Measurements from ENCODE around the gene LIPE.
A peak's percentile ranks its signal among the peaks of the same experiment; 100 is the strongest.

Gene LIPE

GRCh38 chr19:42375415-42376176 is 51.6 kb downstream of the LIPE start:
- no peak for DNase-seq

GRCh38 chr19:42374826-42375376 is 52.3 kb downstream of the LIPE start:
- no peak for DNase-seq

- DNase-seq: no peak
These were observed 56.5 kb downstream of the LIPE start for GRCh38 chr19:42370626-42371175.

GRCh38 chr19:42370068-42370520 is 57.1 kb downstream of the LIPE start:
- DNase-seq: no peak

GRCh38 chr19:42369433-42370067 is 57.6 kb downstream of the LIPE start:
- DNase-seq: no peak

- no peak for DNase-seq
These were observed 58.4 kb downstream of the LIPE start for GRCh38 chr19:42368765-42369164.

- no peak for DNase-seq
These were observed 58.8 kb downstream of the LIPE start for GRCh38 chr19:42368360-42368759.

GRCh38 chr19:42367929-42368328 is 59.3 kb downstream of the LIPE start:
- DNase-seq: no peak

GRCh38 chr19:42366673-42367072 is 60.5 kb downstream of the LIPE start:
- no peak for DNase-seq

- peak; percentile 38 to 52 for DNase-seq
These were observed 63.4 kb downstream of the LIPE start for GRCh38 chr19:42363614-42364346.

GRCh38 chr19:42362891-42363440 is 64.2 kb downstream of the LIPE start:
- DNase-seq: no peak

GRCh38 chr19:42362342-42362741 is 64.8 kb downstream of the LIPE start:
- DNase-seq: no peak

GRCh38 chr19:42361545-42361910 is 65.7 kb downstream of the LIPE start:
- no peak for DNase-seq

GRCh38 chr19:42360787-42361544 is 66.2 kb downstream of the LIPE start:
- no peak for DNase-seq

GRCh38 chr19:42357290-42357689 is 69.9 kb downstream of the LIPE start:
- DNase-seq: no peak

- no peak for DNase-seq
These were observed 70.5 kb downstream of the LIPE start for GRCh38 chr19:42356686-42357085.

- no peak for DNase-seq
These were observed 71.3 kb downstream of the LIPE start for GRCh38 chr19:42355896-42356295.

GRCh38 chr19:42353341-42354015 is 73.7 kb downstream of the LIPE start:
- no peak for DNase-seq

GRCh38 chr19:42352301-42353259 is 74.6 kb downstream of the LIPE start:
- DNase-seq: no peak
